Uterus (tissue), 4 donors: Measurements from ENCODE around the gene SLC17A5. TPM values are rescaled to one million over a fixed set of nuclear protein-coding genes. Genes with fewer than 3 reads are reported as not detected.
A peak's percentile ranks its signal among the peaks of the same experiment; 100 is the strongest.

ENCODE experiments used
- DNase-seq, 2 donors: peaks; one replicate each; pipeline ENCODE4 v3.0.0-alpha.2; 2019 to 2020
- H3K27ac ChIP-seq, 2 donors: fragments of 200-600 bp; sonication (generic); 1 replicate in 1 of 2; 2 replicates in 1 of 2; pipeline ENCODE4 v1.5.1; 2016 to 2018
- H3K27me3 ChIP-seq, 2 donors: fragments of 200-600 bp; sonication (generic); one replicate each; pipeline ENCODE4 v1.5.1; 2018 to 2019; ENCODE audit warnings: control low read depth in 1 of 2
- H3K36me3 ChIP-seq, 2 donors: fragments of 200-600 bp; sonication (generic); one replicate each; pipeline ENCODE4 v1.5.1; 2019; ENCODE audit warnings: control low read depth in 1 of 2
- H3K4me1 ChIP-seq, 2 donors: fragments of 200-600 bp; sonication (generic); one replicate each; pipeline ENCODE4 v1.5.1; 2018 to 2019; ENCODE audit warnings: control low read depth in 1 of 2
- H3K4me3 ChIP-seq, 2 donors: fragments of 200-600 bp; sonication (generic); 1 replicate in 1 of 2; 2 replicates in 1 of 2; pipeline ENCODE4 v1.5.1; 2018 to 2019; ENCODE audit warnings: mild to moderate bottlenecking in 1 of 2
- H3K9me3 ChIP-seq, 2 donors: fragments of 200-600 bp; sonication (generic); one replicate each; pipeline ENCODE4 v1.5.1; 2019; ENCODE audit warnings: control low read depth in 1 of 2
- POLR2A ChIP-seq, 2 donors: fragments of 450-650 bp; IDR thresholded peaks; one replicate each; pipeline ENCODE4 v1.6.1; 2016; ENCODE audit warnings: antibody characterized with exemption in 2 of 2, mild to moderate bottlenecking in 1 of 2, moderate library complexity in 1 of 2
- intact Hi-C: fragments of 100-400 bp; cut with DNase I; formaldehyde crosslinking; loops from one replicate; pipeline ENCODE4 v1.15.1; 2023; ENCODE audit warnings: low total_unique reads
- total RNA-seq, 4 donors: library from RNA; depleted of rRNA in 3 of 4; stranded (reverse); fragments of >200 nt in 3 of 4; gene quantifications; one replicate each; pipeline versions ENCODE4 v1.1.0 to v1.2.4, GENCODE V29; 2014 to 2023
- TF ChIP-seq, protein P1 (sequence below), 4 experiments: fragments of 200-600 bp in 2 of 4; fragments of 450-650 bp in 2 of 4; sonication (generic) in 2 of 4; IDR thresholded peaks; one replicate each; pipeline ENCODE4 v1.5.1; 2016 to 2019; ENCODE audit warnings: antibody characterized with exemption in 4 of 4, mild to moderate bottlenecking in 2 of 4, moderate library complexity in 1 of 4
- donor health status: DM: yes; HTN: yes; CAD: no.

Gene SLC17A5
- total RNA-seq, 4 donors from 2014 or later: 3.6 to 27.4 (median 11.6) TPM

DNA sequence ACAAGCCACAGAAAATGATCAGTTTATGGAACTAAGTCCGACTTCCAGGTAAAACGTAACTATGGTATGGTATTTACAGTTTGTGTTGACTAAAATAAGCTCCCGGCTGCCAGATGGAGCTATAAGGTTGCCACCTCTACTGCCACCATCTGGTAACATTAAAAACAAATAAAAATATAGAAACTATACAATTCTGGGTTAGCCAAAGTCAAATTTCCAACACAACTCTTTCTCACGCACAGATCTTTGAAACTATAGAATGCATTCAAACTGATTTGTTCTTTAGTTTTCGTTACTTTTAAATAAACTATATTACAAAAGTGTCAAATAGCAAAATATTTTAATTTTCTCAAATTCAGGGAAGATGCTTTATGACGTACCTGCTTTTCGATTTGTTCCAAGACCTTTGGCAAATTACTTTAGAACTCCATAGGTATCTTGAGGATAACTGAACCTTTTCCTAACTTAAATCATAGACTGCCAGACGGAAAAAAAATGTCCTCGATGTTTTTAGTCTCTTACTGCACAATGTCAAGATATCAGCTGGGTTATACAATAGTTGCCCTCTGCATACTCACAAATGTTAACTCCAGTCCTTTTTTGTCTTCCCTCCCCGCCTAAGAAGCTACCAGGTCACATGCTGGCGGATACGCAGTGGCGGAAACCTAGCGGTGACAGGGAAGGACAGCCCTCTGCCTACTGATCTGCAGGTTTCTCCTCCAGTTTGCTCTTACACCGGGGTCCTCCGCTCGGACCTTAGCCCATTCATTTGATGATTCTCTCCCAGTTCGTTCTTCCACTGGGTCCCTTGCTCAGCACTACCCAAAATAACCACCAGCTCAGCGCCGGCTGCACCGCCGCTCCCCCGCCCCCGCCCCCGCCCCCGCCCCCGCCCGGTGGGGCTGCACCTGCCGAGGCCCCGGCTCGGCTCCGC is 888 bp downstream of the SLC17A5 start:
- no peak for TF ChIP-seq POLR2A (IDR thresholded peaks at IDR 0.05)
- TF ChIP-seq, protein P1, sequence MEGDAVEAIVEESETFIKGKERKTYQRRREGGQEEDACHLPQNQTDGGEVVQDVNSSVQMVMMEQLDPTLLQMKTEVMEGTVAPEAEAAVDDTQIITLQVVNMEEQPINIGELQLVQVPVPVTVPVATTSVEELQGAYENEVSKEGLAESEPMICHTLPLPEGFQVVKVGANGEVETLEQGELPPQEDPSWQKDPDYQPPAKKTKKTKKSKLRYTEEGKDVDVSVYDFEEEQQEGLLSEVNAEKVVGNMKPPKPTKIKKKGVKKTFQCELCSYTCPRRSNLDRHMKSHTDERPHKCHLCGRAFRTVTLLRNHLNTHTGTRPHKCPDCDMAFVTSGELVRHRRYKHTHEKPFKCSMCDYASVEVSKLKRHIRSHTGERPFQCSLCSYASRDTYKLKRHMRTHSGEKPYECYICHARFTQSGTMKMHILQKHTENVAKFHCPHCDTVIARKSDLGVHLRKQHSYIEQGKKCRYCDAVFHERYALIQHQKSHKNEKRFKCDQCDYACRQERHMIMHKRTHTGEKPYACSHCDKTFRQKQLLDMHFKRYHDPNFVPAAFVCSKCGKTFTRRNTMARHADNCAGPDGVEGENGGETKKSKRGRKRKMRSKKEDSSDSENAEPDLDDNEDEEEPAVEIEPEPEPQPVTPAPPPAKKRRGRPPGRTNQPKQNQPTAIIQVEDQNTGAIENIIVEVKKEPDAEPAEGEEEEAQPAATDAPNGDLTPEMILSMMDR (IDR thresholded peaks at IDR 0.05): peak; percentile 6 to 49 (median 33)
- Histone ChIP-seq H3K9me3 (no peaks in the 10 kb centered on the region), H3K27ac (peak overlapping the region; percentile 97), H3K36me3 (no peaks in the 10 kb centered on the region), H3K4me1 (peaks cover 0 to 7% of the 10 kb centered on the region in 2 donors), H3K4me3 (peak overlapping the region; percentile 93 to 100), H3K27me3 (no peaks in the 10 kb centered on the region)
- DNase-seq: peak; percentile 41 to 50
- intact Hi-C loops: no loop called here

DNA sequence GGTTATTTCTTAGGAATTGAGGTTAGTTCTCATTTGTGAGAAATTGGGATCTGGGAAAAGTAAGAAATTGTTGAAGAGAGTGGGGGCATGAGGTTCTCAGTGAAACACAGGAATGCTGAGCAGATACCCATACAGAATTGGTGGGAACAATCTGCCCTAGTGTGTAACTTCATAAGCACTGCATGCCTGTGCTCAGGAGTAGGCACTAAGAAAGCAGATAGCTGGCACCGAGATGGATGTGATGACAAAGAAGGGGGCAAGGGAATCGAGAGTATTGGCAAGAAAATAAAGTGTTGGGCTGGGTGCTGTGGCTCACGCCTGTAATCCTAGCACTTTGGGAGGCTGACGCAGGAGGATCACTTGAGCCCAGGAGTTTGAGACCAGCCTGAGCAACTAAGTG is 4.0 kb downstream of the SLC17A5 start:
- Histone ChIP-seq H3K36me3 (no peaks in the 10 kb centered on the region), H3K9me3 (no peaks in the 10 kb centered on the region), H3K27me3 (no peaks in the 10 kb centered on the region), H3K4me3 (no peak overlapping the region), H3K4me1 (peaks cover 0 to 1% of the 10 kb centered on the region in 2 donors), H3K27ac (no peak overlapping the region)
- intact Hi-C loops: no loop called here
- no peak for TF ChIP-seq POLR2A (IDR thresholded peaks at IDR 0.05)
- TF ChIP-seq, protein P1 (IDR thresholded peaks at IDR 0.05): no peak
- no peak for DNase-seq

DNA sequence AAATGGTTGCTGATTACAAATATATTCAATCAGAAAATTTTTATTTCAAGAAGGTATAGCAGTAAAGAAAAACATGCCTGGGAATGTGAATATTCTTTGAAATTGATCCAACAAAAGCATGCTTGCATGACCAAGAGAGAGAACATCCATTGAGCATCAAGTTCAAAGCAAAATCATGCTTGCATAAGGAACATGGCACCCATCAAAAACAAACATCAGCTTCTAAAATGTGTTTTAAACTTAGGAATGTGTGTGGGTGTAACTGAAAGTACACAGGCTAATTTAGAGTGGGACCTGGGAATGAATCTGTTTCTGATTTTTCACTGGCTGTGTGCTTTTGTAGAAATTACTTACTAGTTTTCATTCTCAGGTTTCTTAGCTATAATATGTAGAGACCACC is 5.6 kb downstream of the SLC17A5 start:
- no peak overlapping the region for H3K4me3 ChIP-seq
- H3K27me3 ChIP-seq: no peaks in the 10 kb centered on the region
- H3K27ac ChIP-seq: peak overlapping the region in 1 of 2 donors; percentile 18
- no peaks in the 10 kb centered on the region for H3K4me1 ChIP-seq
- intact Hi-C loops: no loop called here
- DNase-seq: no peak
- TF ChIP-seq, protein P1 (IDR thresholded peaks at IDR 0.05): no peak
- TF ChIP-seq POLR2A (IDR thresholded peaks at IDR 0.05): no peak
- no peaks in the 10 kb centered on the region for H3K9me3 ChIP-seq
- no peaks in the 10 kb centered on the region for H3K36me3 ChIP-seq

DNA sequence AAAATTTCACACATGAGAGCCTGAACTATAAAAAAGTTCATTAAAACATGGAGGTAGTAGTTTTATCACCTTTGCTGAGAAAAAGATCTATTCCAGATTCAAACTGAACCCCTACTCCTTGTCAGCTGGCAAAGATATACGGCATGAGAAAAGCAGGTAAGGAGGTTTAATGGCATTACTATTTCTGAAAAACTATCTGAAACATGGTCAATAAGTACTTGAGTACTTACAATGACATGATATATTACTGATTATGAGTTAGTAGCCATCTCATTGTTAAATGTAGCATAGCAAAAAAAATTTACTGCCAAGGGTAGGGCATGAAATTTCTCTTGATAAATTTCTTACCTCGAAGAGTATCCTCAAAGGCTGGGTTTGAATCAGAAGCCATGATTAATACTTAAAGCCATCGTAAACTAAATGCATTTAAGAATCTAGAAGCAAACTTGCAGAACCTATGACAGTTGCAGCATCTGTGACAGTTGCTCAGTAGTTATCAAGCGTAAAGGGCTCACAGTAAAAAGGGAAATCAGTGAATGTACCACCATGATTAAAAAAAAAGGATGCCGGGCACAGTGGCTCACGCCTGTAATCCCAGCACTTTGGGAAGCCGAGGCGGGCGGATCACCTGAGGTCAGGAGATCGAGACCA is 8.7 kb downstream of the SLC17A5 start:
- no peak for TF ChIP-seq POLR2A (IDR thresholded peaks at IDR 0.05)
- TF ChIP-seq, protein P1 (IDR thresholded peaks at IDR 0.05): no peak
- H3K9me3 ChIP-seq: no peaks in the 10 kb centered on the region
- peak overlapping the region; percentile 35 to 77 for H3K27ac ChIP-seq
- H3K4me3 ChIP-seq: peak overlapping the region; percentile 29 to 32
- H3K36me3 ChIP-seq: no peaks in the 10 kb centered on the region
- no peaks in the 10 kb centered on the region for H3K4me1 ChIP-seq
- H3K27me3 ChIP-seq: no peaks in the 10 kb centered on the region
- intact Hi-C loops: no loop called here
- DNase-seq: no peak

DNA sequence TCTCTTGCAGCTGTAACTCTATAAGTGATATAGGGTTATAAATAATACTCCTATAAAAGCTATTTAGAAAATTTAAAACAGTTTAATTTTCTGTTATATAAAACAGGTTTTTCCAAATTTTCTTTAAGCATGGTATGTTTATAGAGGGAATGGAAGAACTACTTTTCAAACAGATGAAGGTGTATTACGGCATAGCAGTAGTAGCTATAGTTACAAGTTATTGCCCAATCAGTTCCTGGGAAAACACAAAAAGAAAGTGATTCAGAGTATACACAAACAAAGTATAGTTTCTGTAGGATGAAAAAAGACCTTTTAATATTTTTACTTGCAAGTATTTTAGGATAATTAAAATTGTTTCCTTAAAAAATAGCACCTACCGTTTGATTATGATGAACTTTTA is 9.8 kb downstream of the SLC17A5 start:
- intact Hi-C loops: no loop called here
- no peaks in the 10 kb centered on the region for H3K36me3 ChIP-seq

More for the DNA sequence above, 9.8 kb downstream of the SLC17A5 start:
- Histone ChIP-seq H3K27me3 (no peaks in the 10 kb centered on the region), H3K27ac (peak overlapping the region in 1 of 2 donors; percentile 77), H3K4me3 (no peak overlapping the region), H3K9me3 (no peaks in the 10 kb centered on the region), H3K4me1 (no peaks in the 10 kb centered on the region)
- TF ChIP-seq, protein P1 (IDR thresholded peaks at IDR 0.05): no peak
- TF ChIP-seq POLR2A (IDR thresholded peaks at IDR 0.05): no peak
- no peak for DNase-seq
